ENCODE results near the gene CLN5. TPM values are rescaled to one million over a fixed set of nuclear protein-coding genes. Genes with fewer than 3 reads are reported as not detected.
A peak's percentile ranks its signal among the peaks of the same experiment; 100 is the strongest.
"Not testable (repeated sequence)": the region's sequence is repeated elsewhere in the genome, so short reads cannot be mapped to it uniquely, and the experiment has no call there.

CLN5 gene
- total and polyA plus RNA-seq, 2 donors (not counting 3 experiments of a cell fraction or from before 2014, with no cell fraction given): 16.5 to 22.7 TPM

GRCh38 chr13:76959734-76960133 is 32.1 kb upstream of the CLN5 start:
- H3K4me3 ChIP-seq (replicated peaks in 1 of 3; ENCODE audit: insufficient read depth in 1 of 3, low read depth in 1 of 3, low read length in 3 of 3); H2AFZ ChIP-seq (ENCODE audit: low read depth, low read length); CTCF ChIA-PET; H4K20me1 ChIP-seq (replicated peaks; ENCODE audit: control insufficient read depth, extremely low read depth, insufficient read depth, low read length); H3K27ac ChIP-seq (ENCODE audit: insufficient read depth, low read depth, low read length); H3K79me2 ChIP-seq (ENCODE audit: control insufficient read depth, insufficient read depth, low read length); POLR2A ChIA-PET; FAIRE-seq; BruUV-seq (replicated peaks); DNase-seq (ENCODE audit: low read depth, low spot score); dilution Hi-C loops (cut with MboI; ENCODE audit: extremely low pct_ligation_motif_present, low sequenced_read_pairs); H3K9me1 ChIP-seq (replicated peaks; ENCODE audit: control insufficient read depth, extremely low read depth, insufficient read depth, low read length); H3K27me3 ChIP-seq (ENCODE audit: control insufficient read depth in 2 of 2, insufficient read depth in 2 of 2, low read length in 2 of 2); H3K9ac ChIP-seq (replicated peaks; ENCODE audit: extremely low read depth, insufficient read depth, low read length); H3K9me3 ChIP-seq (replicated peaks; ENCODE audit: control insufficient read depth, insufficient read depth, low read length); H3K4me2 ChIP-seq (ENCODE audit: insufficient read depth, low read length); H3K4me1 ChIP-seq (ENCODE audit: control insufficient read depth, extremely low read depth, insufficient read depth, low read length); intact Hi-C loops (cut with micrococcal nuclease); H3K36me3 ChIP-seq (ENCODE audit: control insufficient read depth in 2 of 2, extremely low read depth in 1 of 2, insufficient read depth in 2 of 2, low read length in 2 of 2): not testable (repeated sequence)

GRCh38 chr13:76965759-76966421 is 26.0 kb upstream of the CLN5 start:
- H3K9me3 ChIP-seq (replicated peaks; ENCODE audit: control insufficient read depth, insufficient read depth, low read length): no peaks in the 10 kb centered on the region
- H3K9me1 ChIP-seq (replicated peaks; ENCODE audit: control insufficient read depth, extremely low read depth, insufficient read depth, low read length): no peaks in the 10 kb centered on the region
- peak; percentile 21 for DNase-seq (ENCODE audit: low read depth, low spot score)
- no peaks in the 10 kb centered on the region for H3K36me3 ChIP-seq (ENCODE audit: control insufficient read depth in 2 of 2, extremely low read depth in 1 of 2, insufficient read depth in 2 of 2, low read length in 2 of 2)
- CTCF ChIA-PET: no interaction called here
- dilution Hi-C loops (cut with MboI; ENCODE audit: extremely low pct_ligation_motif_present, low sequenced_read_pairs) (no loop called here), intact Hi-C loops (cut with micrococcal nuclease) (no loop called here)
- no peaks in the 10 kb centered on the region for H3K79me2 ChIP-seq (ENCODE audit: control insufficient read depth, insufficient read depth, low read length)
- H3K4me3 ChIP-seq (replicated peaks in 1 of 3; ENCODE audit: insufficient read depth in 1 of 3, low read depth in 1 of 3, low read length in 3 of 3): no peak overlapping the region
- no peak overlapping the region for H3K4me2 ChIP-seq (ENCODE audit: insufficient read depth, low read length)
- TF ChIP-seq GATA2 (IDR thresholded peaks at IDR 0.05; ENCODE audit: insufficient read depth, insufficient read length, low read depth, low read length) (no peak), FOS (IDR thresholded peaks at IDR 0.05; ENCODE audit: borderline replicate concordance, insufficient read depth, low read length) (no peak), EZH2 (IDR thresholded peaks at IDR 0.05; ENCODE audit: borderline replicate concordance, low read depth, low read length, severe bottlenecking) (no peak), POLR2AphosphoS5 (IDR thresholded peaks at IDR 0.05; ENCODE audit: insufficient read depth, low read depth, low read length) (no peak), MYC (IDR thresholded peaks at IDR 0.05; ENCODE audit: low read depth, low read length) (no peak), POLR2A (IDR thresholded peaks at IDR 0.05; ENCODE audit: low read depth, low read length) (no peak), JUN (IDR thresholded peaks at IDR 0.05; ENCODE audit: borderline replicate concordance, insufficient read depth, insufficient read length, low read depth) (no peak)
- H4K20me1 ChIP-seq (replicated peaks; ENCODE audit: control insufficient read depth, extremely low read depth, insufficient read depth, low read length): no peaks in the 10 kb centered on the region
- H3K9ac ChIP-seq (replicated peaks; ENCODE audit: extremely low read depth, insufficient read depth, low read length): no peak overlapping the region
- no peak overlapping the region for H2AFZ ChIP-seq (ENCODE audit: low read depth, low read length)
- BruUV-seq (replicated peaks): no TSS peak
- FAIRE-seq: no peak
- no peaks in the 10 kb centered on the region for H3K4me1 ChIP-seq (ENCODE audit: control insufficient read depth, extremely low read depth, insufficient read depth, low read length)
- no peak overlapping the region for H3K27ac ChIP-seq (ENCODE audit: insufficient read depth, low read depth, low read length)
- H3K27me3 ChIP-seq (ENCODE audit: control insufficient read depth in 2 of 2, insufficient read depth in 2 of 2, low read length in 2 of 2): peaks cover 0 to 3% of the 10 kb centered on the region in 2 experiments
- POLR2A ChIA-PET: no interaction called here
